Body of pancreas (tissue), 4 donors: ENCODE results near the gene MACROH2A1.

Source experiments
- CTCF ChIP-seq, 7 experiments: fragments of 450-650 bp in 4 of 7; fragments of 200-600 bp in 3 of 7; sonication (generic) in 3 of 7; IDR thresholded peaks; one replicate each; pipeline ENCODE4 v1.5.1; 2016 to 2019; ENCODE audit warnings: antibody characterized with exemption in 7 of 7
- POLR2A ChIP-seq, 3 donors: fragments of 450-650 bp; IDR thresholded peaks; one replicate each; pipeline ENCODE4 v1.6.1; 2016; ENCODE audit warnings: antibody characterized with exemption in 3 of 3, mild to moderate bottlenecking in 2 of 3

- no peak for TF ChIP-seq CTCF (IDR thresholded peaks at IDR 0.05)
- no peak for TF ChIP-seq POLR2A (IDR thresholded peaks at IDR 0.05)
Observed at GRCh38 chr5:135322271-135322670, 76.8 kb downstream of the MACROH2A1 start.
